Inferior parietal cortex (tissue), 1 donor: ENCODE measurements around the gene CEBPA.

Experiments
- DNase-seq: peaks from one replicate; pipeline ENCODE4 v3.0.0-alpha.2; 2016; ENCODE audit errors: extremely low spot score

The CEBPA gene

DNA sequence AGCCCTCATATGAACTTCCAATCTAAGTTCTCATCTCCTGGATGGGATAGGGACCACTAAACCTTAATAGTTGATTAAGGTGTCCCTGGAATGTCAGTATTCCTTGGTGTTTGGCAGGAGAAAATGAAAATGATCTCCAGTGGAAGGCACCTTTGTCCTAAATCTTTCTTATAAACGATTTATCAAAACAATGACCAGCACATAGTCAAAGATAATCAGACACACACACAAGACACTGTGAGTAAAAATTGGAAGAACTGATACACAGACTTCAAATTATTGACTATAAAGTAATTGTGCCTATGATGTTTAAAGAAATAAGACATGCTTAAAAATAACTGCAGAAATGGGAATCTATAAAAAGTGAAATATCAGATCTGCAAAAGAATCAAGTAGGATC lies 13.7 kb downstream of the CEBPA start:
- no peak for DNase-seq

DNA sequence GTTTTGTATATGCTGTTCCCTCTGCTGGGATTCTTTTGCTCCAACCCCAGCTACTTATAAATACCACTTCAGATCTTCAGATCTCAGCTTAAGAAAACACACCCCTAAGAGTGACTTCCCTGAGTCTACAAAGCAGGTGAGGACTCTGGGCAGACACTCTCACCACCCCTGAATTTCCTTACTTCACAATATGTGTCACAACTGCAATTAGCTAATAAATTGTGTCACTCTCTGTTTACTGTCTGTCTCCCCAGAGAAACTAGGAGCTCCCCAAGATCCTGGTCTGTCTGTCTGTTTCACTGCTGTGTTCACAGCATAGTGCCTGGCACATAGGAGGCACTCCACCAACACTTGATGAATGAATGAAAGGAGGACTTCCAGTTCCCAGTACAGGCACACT lies 14.4 kb downstream of the CEBPA start:
- no peak for DNase-seq

DNA sequence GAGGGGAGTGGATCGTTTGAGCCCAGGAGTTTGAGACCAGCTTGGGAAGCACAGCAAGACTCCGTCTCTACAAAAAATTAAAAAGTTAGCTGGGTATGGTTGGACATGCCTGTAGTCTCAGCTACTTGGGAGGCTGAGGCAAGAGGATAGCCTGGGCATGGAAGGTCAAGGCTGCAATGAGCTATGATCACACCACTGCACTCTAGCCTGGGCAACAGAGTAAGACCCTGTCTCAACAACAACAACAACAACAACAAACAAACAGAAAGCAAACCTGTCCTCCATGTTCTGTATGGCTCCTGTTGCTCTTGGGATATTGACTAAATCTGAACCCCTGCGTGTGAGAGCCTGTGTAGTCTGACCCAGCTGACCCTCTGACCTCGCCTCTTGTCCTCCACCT lies 14.9 kb downstream of the CEBPA start:
- DNase-seq = no peak

DNA sequence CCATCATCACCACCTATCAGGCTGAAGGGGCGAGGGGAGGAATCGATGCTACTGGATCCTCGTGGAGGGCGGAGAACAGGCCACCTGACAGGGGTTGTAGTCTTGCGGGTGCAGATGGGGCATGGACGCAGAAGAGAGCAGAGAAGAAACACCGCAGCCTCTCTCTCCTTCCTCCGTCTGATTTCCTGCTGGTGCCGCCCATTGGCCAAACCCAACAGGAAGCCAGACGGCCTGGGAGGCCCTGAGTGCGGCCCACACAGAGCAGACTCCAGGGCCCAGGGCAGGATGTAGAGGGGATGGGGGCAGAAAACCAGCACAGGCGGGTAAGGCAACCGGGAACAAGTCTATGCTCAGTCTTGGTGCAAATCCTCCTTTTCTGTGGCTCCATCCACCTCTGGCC lies 15.4 kb downstream of the CEBPA start:
- no peak for DNase-seq

DNA sequence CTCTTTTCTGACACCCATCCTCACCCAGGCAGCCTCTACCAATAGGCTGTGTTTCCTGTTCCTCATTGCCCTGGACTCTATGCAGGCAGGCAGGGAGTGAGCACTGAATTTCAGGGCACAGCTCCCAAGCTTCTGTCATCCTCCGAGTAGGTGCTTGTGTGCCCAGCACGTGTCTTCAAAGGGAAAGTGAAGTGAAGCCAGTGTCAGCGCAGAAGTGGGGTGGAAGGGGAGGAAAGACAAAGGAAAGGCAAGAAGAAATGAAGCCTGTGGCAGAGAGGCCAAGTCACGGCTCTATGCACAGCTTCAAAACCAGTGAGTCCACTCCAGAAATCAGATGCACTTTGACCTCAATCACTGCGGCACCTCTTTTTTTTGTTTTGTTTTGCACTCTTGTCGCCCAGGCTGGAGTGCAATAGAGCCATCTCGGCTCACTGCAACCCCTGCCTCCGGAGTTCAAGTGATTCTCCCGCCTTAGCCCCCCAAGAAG lies 16.9 kb downstream of the CEBPA start:
- no peak for DNase-seq

DNA sequence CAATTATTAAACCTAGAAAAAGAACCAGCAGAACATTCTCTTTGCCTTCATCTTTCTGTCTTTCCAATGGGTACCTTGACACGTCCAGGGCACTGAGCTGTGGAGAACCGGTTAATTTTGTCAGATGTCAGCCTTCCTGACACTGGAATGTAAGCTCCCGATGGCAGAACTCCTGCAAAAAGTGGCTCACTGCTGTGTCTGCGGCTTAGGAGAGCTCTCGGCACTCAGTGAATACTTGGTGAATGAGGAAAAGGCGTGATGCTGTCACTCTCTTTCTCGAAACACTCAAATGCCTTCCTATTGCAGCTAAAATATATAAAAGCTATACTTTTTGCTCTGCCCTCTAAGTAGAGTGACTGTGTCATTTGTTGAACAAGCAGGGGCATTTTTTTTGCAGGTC lies 17.6 kb downstream of the CEBPA start:
- DNase-seq = no peak

DNA sequence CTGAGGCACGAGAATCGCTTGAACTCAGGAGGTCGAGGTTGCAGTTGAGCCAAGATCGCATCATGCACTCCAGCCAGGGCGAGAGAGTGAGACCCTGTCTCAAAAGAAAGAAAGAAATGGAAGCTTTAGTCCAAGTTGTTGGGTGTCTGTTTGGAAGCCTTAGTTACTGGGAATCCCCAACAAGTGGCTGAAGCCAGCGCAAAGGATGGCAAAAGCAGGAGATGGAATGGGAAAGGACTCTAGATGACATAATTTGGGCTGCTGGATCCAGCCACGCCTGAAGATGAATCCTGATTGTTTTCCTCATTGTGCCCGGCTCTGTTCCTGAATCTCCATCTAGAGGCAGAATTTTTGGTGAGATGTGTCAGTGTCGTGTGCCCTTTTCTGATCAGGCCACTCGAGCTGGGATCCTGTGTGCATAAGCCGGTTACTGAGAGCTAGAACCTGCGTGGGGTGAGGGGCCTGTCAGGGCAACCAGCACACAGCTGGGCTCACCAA lies 18.1 kb downstream of the CEBPA start:
- no peak for DNase-seq

DNA sequence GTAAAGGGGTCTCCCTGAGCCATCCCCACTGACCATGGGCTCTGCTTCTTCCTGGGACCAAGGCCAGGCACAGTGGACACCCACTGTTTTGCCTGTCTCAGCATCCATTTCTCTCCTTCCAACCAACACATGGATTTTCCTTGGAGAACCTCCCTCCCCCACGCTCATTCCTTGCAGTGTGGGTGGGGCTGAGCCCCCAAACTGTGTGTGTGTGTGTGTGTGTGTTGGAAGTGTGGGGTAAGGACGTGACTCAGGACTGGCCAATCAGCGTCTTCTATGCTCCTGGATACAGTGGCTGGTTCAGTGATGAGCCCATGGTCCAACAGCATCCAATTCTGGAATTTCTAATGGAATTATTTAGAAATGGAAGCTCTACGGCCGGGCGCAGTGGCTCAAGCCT lies 18.7 kb downstream of the CEBPA start:
- no peak for DNase-seq

DNA sequence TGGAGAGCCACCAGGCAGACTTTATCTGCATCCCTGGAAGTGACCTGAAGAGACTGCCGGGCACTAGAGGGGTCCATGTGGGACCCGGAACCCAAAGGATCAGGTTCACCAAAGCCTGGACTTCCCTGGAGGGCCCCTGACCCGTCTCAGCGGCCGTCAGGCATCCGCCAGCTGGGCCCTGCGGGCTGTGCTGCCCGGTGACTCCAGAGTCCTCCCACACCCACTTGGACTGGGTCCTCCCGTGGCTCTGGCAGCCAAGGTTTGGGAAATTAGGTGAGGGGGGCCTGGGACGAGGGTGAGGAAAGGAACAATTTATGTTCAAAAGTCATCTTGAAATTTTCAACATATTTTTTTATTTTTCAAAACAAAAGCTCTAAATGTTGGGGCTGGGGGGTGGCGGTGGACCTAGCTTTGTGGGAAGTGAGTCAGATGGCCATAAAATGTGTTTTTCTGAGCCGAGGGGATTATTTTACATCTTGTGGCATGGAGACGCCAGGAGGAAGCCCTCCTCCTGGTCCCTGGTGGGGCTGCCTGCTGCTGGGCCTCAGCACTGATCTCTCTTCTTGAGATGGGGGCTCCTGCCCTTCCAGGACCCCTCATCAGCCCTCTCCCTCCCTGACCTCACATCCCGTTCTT lies 20.2 kb downstream of the CEBPA start:
- no peak for DNase-seq

DNA sequence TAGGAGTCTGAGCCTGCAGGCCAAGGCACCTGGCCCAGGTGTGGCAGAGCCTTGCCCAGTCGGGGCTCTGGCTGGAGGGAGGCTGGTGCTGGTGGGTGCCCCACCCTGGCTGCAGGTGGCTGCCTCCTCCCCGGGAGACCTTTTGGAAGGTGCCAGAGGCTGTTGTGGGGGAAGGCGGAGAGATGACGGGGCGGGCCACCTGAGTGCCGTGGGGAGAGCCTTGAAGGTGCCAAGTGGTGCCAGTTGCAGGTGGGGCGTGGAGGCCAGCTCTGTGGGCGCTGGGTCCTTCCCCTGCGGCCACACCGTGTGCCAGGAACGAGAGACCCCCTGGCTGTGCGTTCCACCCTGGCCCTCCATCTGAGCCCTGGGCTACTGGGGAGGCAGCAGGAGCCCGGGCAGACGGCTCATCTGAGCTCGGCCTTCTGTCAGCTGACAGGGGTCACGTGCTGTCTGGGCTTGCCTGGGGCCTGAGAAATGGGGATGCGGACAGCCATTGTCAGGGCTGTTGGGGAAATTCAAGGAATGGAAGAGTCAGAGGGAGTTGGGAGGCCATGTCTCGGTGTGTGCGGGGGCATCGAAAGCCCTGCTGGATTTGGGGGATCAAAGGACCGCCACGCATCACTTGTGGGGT lies 20.9 kb downstream of the CEBPA start:
- no peak for DNase-seq

DNA sequence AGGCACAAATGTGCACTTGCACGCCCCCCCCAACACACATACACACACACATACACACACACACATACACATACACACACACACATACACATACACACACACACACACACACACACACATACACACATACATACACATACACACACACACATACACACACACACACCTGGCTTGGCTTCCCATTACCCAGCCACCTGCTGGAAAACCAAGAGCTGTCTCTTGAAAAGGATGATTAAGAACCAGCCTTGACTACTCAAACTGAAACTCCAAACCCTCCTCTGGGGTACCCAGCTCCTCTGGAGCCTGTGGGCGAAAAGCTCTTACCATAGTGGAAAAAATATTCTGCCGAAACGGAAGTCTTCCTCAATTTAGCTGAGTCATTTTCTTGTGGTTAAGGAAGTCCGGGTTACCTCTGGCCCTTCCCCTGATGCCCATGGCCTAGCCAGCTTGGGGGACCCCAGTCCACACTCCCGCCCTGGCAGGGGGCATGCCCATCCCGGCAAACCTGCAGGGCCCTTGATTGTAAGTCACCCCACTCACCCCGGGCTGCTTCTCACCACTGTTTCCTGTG lies 21.9 kb downstream of the CEBPA start:
- DNase-seq = no peak

DNA sequence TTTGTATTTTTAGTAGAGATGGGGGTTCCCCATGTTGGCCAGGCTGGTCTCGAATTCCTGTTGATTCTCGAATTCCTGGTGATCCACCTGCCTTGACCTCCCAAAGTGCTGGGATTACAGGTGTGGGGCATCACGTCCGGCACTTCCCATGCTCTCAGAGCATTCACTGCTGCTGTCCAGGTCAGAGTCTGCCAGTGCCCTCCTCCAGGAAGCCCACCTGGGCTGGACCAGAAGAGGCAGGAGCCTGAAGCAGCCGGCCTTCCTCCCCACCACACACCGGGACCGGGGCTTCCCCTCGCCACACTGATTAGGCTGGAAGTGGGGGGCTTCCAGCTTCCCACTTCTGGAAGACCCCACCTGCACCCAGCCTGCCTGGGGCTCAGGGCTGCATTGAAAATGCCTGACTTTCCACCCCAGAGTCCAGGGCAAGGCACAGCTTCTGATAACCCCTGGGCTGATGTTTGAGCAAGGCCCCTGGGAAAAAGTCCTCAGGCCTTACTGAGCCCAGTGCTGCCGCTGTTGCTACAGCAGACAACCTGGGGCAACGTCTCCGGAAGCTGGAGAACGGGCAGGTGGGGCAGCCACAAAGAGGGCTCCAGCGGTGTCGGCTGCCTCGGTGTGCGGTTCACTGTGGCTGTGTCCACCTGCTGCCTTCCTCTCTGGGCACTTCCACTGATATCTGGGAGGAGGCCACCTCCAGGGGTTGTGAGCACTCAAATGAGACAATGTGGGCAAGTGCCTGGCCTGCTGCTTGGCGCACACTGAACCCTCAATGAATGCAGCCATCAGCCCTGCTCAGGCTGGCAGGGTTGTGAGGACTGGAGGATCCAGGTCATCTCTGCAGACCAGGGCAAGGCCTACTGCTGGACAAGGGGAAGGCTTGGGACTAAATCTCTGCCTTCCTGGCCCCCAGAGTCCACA lies 22.6 kb downstream of the CEBPA start:
- DNase-seq = no peak

DNA sequence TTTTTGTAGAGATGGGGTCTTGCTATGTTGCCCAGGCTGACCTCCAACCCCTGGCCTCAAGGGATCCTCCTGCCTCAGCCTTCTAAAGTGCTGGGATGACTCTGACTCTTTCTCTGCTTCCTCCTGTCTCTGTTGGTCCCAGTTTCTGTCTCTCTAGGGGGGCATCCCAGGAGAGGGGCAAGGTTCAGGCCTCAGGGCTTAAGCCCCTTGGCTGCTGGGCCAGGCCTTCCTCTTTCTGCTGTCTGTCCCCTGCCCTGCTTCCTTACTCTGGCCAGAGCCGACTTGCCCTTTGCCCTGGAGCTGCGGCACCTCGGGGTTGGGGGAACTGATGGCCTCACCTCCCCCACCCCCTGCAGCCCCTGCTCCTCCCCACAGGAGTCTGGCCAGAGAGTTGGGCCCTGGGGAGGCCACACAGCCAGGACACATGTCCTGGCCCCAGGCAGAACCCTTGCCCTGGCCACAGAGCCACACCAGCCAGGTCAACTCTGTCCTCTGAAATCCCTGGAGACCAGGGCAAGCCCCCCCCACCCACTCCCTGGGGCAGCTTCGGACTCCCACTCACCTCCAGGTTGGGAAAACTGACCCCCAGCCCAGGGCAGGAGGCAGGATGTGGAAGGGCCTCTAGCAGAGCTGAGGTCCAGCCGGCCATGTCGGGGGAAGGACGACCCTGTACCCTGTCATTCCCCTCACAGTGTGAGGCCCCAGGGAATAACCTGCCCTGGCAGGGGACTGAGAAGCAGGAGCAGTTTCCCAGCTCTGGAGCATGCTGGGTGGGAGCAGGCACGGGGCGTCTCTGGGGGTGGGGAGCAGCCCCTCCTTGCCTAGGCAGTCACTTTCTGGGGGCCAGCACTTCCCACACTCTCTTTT lies 23.7 kb downstream of the CEBPA start:
- DNase-seq = no peak

DNA sequence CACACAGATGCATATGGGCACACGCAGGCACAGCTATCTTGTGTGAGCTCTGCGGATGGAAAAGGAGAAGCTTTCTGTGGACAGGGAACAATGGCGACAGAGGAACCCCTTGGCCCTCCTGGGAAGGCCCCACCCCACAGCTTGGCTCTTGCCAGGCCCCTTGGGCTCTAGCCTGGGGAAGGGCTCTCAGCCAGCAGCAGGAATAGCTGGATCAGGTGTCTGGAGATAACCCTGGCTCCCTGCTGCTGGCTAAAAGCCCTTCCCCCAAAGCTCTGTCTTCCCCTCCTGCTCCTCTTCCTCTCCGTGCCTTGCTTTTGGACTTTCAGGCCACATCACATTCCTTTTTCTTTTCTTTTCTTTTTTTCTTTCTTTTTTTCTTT lies 24.3 kb downstream of the CEBPA start:
- DNase-seq = no peak

DNA sequence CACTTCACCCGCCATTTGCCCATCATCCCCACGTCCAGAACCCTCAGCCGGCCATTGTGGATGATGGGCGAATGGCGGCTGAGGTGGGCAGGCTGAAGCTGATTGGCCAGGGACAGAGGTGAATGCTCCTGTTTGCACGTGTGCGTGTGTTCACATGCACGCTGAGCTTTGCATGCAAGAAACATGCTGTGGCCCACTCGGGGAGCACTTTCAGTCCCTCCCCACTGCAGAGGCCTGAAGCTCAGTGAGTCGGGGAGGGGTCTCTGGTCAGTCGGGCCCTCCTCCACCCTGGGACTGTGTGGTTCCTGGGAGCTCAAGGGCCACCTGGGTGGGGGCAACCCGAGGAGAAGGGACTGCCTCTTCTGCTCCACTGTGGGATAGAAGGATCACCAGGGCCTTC lies 24.9 kb downstream of the CEBPA start:
- DNase-seq = no peak

DNA sequence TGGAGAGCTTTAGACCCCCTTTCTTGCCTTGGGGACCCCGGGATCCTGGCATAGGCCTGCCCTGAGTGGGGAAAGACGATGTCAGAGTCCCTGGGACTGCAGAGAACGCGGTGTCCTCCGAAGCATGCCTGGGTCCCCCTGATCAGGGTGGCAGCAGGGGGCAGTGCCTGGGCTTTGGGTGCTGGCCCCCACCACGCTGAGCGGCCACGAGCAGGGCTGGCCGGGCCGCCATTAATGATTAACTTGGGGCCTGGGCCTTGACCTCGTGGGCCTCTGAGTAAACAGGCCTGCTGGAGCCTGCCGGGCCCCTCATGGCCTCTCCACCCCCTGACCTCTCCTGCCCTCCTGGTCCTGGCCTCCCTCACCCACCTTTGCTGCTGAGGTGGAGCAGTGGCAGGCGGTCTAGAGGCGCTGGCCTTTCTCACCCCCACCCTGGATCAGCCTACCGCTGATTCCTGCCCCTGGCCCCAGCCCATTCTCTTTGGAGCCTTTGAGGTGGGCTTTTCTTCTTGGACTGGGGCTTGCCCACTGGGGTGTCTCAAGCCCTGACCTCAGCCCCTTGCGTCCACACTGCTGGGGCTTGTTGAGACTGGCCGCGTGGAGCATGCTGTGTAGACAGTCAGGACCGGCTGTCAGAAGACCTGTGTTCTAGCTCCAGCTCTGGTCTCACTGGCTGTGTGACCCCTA lies 26.3 kb downstream of the CEBPA start:
- no peak for DNase-seq

DNA sequence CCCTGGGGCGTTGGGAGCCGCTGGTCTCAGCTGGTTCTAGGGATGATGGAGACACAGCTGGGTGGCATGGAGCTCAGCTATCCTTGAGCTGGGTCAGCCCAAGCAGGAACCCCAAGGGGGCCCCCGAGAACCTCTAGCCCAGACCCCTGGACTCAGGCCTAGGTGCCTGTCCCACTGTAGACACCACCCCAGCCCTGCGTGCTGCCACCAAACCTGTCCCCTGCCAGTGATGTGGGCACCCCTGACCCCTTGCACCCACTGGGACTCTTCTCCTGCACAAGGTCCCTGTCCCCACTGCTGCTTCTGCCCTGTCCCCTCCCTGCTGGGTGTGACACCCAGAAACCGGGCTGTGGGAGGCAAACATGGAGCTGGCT lies 26.8 kb downstream of the CEBPA start:
- DNase-seq = no peak

DNA sequence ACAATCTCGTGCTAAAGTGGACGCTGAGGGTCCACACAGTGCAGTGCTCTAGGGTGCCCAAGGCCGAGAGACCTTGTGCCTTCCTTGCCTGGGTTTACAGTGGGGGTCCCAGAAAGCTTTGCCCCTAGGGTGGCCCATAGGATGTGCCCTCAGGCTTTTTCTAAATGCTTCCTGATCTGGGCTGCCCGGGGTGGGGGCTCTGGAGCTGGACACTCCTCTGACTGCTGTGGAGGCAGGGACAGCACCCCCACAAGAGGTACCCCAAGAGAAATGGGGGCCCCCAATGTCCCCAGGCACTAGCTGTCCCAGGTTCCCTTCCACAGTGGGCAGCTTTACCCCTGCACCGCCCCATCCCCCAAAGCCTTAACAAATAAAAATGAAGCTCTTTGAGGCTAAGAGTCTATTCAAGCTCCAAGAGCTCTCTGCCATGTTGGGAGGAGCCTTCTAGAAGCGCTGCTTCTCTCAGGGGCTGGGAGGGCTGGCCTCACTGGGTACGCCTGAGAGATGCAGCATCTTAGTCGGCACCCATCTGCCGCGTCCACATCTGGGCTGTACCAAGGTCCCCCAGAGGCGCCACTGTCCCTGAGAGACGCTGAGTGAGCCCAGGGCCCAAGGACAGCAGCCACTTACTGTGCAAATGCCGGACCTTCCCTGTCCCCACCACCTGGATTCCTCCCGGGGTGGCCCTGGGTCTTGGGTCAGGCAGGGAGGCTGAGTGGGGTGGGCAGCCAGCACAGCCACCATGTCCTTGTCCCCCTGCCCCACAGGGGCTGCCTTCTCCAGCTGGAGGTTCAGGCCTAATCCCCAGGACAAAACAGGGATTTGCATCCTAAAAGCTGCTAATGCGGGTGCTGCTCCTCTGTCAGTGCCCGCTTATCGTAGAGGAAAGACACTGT lies 27.4 kb downstream of the CEBPA start:
- DNase-seq = no peak

DNA sequence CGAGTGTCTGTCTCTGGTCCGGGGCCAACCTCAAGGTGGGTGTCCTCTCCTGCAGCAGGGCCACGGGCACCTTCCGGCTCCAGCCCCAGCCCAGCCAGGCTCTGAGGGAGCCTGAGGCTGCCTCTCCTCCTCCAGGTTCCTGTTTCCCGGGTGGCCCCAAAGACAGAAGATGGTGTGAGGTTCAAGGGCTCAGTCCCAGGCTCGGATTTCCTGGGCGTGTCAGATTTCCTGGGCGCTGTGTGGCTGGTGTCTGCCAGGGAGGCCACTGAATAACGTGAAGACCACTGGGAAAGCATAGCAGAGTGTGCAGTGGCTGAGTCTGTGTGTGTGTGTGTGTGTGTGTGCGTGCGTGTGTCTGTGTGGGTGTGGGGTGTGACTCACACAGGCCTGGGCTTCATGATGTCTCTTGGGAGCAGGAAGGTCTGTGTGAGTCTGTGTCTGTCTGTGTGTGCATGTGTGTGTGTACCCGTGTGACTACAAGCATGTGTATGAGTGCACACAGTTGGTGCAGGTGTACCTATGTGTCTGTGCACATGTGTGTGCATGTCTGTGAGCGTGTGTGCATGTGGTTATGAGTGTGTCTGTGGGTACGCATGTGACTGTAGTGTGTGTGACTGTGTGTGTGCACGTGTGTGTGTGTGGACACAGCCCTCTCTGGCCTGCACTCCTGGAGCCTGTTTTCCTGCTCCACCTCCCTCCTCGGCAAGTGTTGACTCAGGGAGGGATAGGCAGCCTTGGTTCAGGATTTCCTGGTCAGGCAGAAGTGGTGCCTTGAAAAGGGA lies 28.3 kb downstream of the CEBPA start:
- DNase-seq = no peak
